HepG2 (cell line): ENCODE measurements around the gene ACAT2. TPM values are rescaled to one million over a fixed set of nuclear protein-coding genes. Genes with fewer than 3 reads are reported as not detected.
"Not testable (repeated sequence)": the region's sequence is repeated elsewhere in the genome, so short reads cannot be mapped to it uniquely, and the experiment has no call there.

Experiments used
- ATAC-seq: fragments of 200-7000 bp; cut with Tn5 transposase; 3 replicates; pipeline ENCODE4 v1.9.1; 2020; ENCODE audit warnings: mild to moderate bottlenecking, moderate library complexity
- BruUV-seq: library from RNA; stranded (reverse); fragments of 400-500 nt; replicated peaks from 2 replicates; lab custom pipeline; 2021; lab: Mats Ljungman, UMichigan
- CTCF ChIA-PET: fragments of 300-600 bp; formaldehyde crosslinking; extraction: SDS; loops from one replicate; lab custom pipeline; 2021; ENCODE audit warnings: low total read pairs, inconsistent platforms, low intra/inter-chr PET ratio; lab: Yijun Ruan, JAX
- POLR2A ChIA-PET: fragments of 350-600 bp; sonication (Branson Sonifier 250); formaldehyde crosslinking; loops from one replicate; lab custom pipeline; 2020; ENCODE audit warnings: antibody characterized with exemption, inconsistent platforms; lab: Yijun Ruan, JAX
- DNase-seq: peaks from one replicate; pipeline ENCODE4 v3.0.0-alpha.2; 2015; ENCODE audit warnings: low spot score
- FAIRE-seq: peaks from 3 replicates; lab custom pipeline; 2011; peaks lifted over from hg19 to GRCh38; lab: Jason Lieb, UNC
- H2AFZ ChIP-seq: one replicate; pipeline ENCODE4 v1.6.1; 2011; ENCODE audit warnings: low read length, inconsistent platforms
- H3K27ac ChIP-seq: fragments of 300-600 bp; 3 replicates; pipeline ENCODE4 v1.8.0; 2011; ENCODE audit warnings: mixed run types, mild to moderate bottlenecking, mixed read lengths, low read length, inconsistent platforms; ENCODE audit not compliant: insufficient read depth; ENCODE audit errors: extremely low read length
- H3K27me3 ChIP-seq, 2 experiments: fragments of 200-600 bp in 1 of 2; 2 replicates in 1 of 2; 3 replicates in 1 of 2; pipeline versions ENCODE4 v1.6.0 to v1.8.0; 2011; ENCODE audit warnings: low read length in 2 of 2, mild to moderate bottlenecking in 2 of 2, moderate library complexity in 2 of 2, inconsistent platforms in 1 of 2; ENCODE audit not compliant: insufficient read depth in 2 of 2, control insufficient read depth in 1 of 2
- H3K36me3 ChIP-seq, 2 experiments: fragments of 200-600 bp in 1 of 2; replicated peaks in 1 of 2; 2 replicates in 1 of 2; 3 replicates in 1 of 2; pipeline versions ENCODE4 v1.5.1 to v1.8.0; 2011; ENCODE audit warnings: low read length in 2 of 2, inconsistent platforms in 1 of 2; ENCODE audit not compliant: insufficient read depth in 2 of 2, control insufficient read depth in 1 of 2
- H3K4me1 ChIP-seq: 2 replicates; pipeline ENCODE4 v1.5.1; 2012; ENCODE audit warnings: low read length, inconsistent platforms; ENCODE audit not compliant: insufficient read depth
- H3K4me2 ChIP-seq: 2 replicates; pipeline ENCODE4 v1.6.0; 2011; ENCODE audit warnings: low read depth, low read length, inconsistent platforms
- H3K4me3 ChIP-seq, 3 experiments: fragments of 200-600 bp in 1 of 3; sonication (generic), shearing (Covaris generic) in 1 of 3; replicated peaks in 1 of 3; 2 replicates each; pipeline ENCODE4 v1.5.1; 2011 to 2016; ENCODE audit warnings: low read length in 3 of 3, inconsistent platforms in 2 of 3, low read depth in 2 of 3, mild to moderate bottlenecking in 2 of 3, control low read depth in 1 of 3, mixed read lengths in 1 of 3; ENCODE audit not compliant: insufficient read depth in 1 of 3
- H3K79me2 ChIP-seq: one replicate; pipeline ENCODE4 v1.6.1; 2011; ENCODE audit warnings: low read length, inconsistent platforms; ENCODE audit not compliant: insufficient read depth
- H3K9ac ChIP-seq: 2 replicates; pipeline ENCODE4 v1.6.0; 2011; ENCODE audit warnings: mild to moderate bottlenecking, low read depth, low read length, inconsistent platforms; ENCODE audit not compliant: insufficient read depth
- H3K9me3 ChIP-seq: 2 replicates; pipeline ENCODE4 v1.5.1; 2012; ENCODE audit warnings: mild to moderate bottlenecking, low read length
- H4K20me1 ChIP-seq: 2 replicates; pipeline ENCODE4 v1.6.0; 2011; ENCODE audit warnings: inconsistent platforms, mild to moderate bottlenecking, low read length, moderate library complexity; ENCODE audit not compliant: insufficient read depth
- MYNN ChIP-seq: sonication (generic); formaldehyde crosslinking; IDR thresholded peaks from 2 replicates; pipeline ENCODE4 v1.4.0; 2020; ENCODE audit warnings: mild to moderate bottlenecking, low read depth, missing genetic modification reagents
- WGBS: methylation state at CpG from one replicate; pipeline ENCODE4 v1.1.6; 2017; ENCODE audit warnings: low lambda C conversion rate; 5-methylcytosine and 5-hydroxymethylcytosine counted together
- in situ Hi-C: cut with HindIII; loops from 2 replicates; pipeline ENCODE4 v1.10.0; 2017; ENCODE audit warnings: low pct_unique_long_range_greater_than_20kb; ENCODE audit not compliant: extremely low pct_ligation_motif_present
- intact Hi-C: fragments of 100-400 bp; cut with micrococcal nuclease; formaldehyde crosslinking; loops from one replicate; pipeline ENCODE4 v1.10.0; 2022; ENCODE audit not compliant: unreplicated experiment
- polyA plus RNA-seq, 8 experiments: library from polyadenylated mRNA; depleted of rRNA in 3 of 8; stranded (reverse) in 7 of 8; unstranded in 1 of 8; fragments of >200 nt; fragmentation: Illumina TruSeq in 4 of 8; extraction: Trizol in 4 of 8; gene quantifications; 2 replicates each; pipeline versions ENCODE4 v1.2.1 to v1.2.3, GENCODE V29; 2011 to 2016; ENCODE audit warnings: low read depth in 4 of 8, missing spikeins in 1 of 8, mixed read lengths in 1 of 8; ENCODE audit not compliant: insufficient read depth in 1 of 8
- total RNA-seq, 5 experiments: library from RNA; depleted of rRNA; stranded (reverse); fragments of >200 nt; fragmentation: Illumina TruSeq; extraction: Trizol; gene quantifications; 2 replicates each; pipeline ENCODE4 v1.2.3, GENCODE V29; 2016; ENCODE audit warnings: low read depth in 1 of 5
- TF ChIP-seq, protein P1 (sequence below): sonication (generic); formaldehyde crosslinking; IDR thresholded peaks from 2 replicates; pipeline ENCODE4 v1.4.0; 2020; ENCODE audit warnings: missing genetic modification reagents
- TF ChIP-seq, protein P2 (sequence below): sonication (generic); formaldehyde crosslinking; IDR thresholded peaks from 2 replicates; pipeline ENCODE4 v1.4.0; 2020; ENCODE audit warnings: missing genetic modification reagents

Gene ACAT2
- total and polyA plus RNA-seq, 2 of the 13 experiments (the other 11 are each of a cell fraction or from before 2014, with no cell fraction given), result 121 to 534 TPM

DNA sequence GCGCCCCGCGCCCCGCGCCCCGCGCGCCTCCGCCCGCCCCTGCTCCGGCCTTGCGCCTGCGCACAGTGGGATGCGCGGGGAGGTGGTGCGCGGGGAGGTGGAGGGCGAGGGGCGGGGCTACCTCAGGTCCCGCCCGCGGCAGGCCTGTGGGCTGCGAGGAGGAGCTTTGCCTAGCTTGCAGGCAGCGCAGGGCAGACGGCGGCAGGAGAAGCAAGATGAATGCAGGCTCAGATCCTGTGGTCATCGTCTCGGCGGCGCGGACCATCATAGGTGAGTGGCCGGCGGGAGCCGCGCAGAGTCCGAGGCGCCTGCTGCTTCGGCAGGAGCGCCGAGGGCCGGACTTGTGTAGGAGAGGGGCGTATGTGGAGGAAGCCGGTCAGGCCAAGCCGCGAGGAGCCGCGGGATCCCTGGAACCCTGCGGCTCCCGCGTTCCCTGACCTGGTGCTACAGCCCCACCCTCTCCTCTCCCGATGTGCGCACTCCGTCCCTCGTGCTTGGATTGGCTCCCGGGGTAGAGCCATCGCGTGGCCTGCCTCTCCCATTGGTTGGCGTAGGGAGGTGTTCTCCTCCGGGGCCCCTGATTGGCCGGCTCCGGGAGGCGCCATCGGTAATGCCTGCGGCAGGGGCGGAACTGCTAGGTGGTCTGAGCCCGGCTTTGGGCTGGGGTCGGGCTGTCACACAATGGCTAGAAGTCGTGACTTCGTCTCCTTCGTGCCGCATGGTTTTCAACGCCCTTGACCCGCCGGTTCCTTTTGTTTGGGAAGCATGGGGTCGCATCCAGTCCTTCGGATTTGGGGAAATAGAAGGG lies at the start of gene ACAT2 (continued):
- TF ChIP-seq, protein P1, sequence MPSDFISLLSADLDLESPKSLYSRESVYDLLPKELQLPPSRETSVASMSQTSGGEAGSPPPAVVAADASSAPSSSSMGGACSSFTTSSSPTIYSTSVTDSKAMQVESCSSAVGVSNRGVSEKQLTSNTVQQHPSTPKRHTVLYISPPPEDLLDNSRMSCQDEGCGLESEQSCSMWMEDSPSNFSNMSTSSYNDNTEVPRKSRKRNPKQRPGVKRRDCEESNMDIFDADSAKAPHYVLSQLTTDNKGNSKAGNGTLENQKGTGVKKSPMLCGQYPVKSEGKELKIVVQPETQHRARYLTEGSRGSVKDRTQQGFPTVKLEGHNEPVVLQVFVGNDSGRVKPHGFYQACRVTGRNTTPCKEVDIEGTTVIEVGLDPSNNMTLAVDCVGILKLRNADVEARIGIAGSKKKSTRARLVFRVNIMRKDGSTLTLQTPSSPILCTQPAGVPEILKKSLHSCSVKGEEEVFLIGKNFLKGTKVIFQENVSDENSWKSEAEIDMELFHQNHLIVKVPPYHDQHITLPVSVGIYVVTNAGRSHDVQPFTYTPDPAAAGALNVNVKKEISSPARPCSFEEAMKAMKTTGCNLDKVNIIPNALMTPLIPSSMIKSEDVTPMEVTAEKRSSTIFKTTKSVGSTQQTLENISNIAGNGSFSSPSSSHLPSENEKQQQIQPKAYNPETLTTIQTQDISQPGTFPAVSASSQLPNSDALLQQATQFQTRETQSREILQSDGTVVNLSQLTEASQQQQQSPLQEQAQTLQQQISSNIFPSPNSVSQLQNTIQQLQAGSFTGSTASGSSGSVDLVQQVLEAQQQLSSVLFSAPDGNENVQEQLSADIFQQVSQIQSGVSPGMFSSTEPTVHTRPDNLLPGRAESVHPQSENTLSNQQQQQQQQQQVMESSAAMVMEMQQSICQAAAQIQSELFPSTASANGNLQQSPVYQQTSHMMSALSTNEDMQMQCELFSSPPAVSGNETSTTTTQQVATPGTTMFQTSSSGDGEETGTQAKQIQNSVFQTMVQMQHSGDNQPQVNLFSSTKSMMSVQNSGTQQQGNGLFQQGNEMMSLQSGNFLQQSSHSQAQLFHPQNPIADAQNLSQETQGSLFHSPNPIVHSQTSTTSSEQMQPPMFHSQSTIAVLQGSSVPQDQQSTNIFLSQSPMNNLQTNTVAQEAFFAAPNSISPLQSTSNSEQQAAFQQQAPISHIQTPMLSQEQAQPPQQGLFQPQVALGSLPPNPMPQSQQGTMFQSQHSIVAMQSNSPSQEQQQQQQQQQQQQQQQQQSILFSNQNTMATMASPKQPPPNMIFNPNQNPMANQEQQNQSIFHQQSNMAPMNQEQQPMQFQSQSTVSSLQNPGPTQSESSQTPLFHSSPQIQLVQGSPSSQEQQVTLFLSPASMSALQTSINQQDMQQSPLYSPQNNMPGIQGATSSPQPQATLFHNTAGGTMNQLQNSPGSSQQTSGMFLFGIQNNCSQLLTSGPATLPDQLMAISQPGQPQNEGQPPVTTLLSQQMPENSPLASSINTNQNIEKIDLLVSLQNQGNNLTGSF (CRISPR knock-in tag), result no peak; the same call in 1 of the 2 replicates
- TF ChIP-seq, protein P2, sequence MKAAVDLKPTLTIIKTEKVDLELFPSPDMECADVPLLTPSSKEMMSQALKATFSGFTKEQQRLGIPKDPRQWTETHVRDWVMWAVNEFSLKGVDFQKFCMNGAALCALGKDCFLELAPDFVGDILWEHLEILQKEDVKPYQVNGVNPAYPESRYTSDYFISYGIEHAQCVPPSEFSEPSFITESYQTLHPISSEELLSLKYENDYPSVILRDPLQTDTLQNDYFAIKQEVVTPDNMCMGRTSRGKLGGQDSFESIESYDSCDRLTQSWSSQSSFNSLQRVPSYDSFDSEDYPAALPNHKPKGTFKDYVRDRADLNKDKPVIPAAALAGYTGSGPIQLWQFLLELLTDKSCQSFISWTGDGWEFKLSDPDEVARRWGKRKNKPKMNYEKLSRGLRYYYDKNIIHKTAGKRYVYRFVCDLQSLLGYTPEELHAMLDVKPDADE, result 0 out of 2 replicates have a peak, but pooled peaks have one; percentile 63
- no peak; the same call in 1 of the 2 replicates for TF ChIP-seq MYNN

DNA sequence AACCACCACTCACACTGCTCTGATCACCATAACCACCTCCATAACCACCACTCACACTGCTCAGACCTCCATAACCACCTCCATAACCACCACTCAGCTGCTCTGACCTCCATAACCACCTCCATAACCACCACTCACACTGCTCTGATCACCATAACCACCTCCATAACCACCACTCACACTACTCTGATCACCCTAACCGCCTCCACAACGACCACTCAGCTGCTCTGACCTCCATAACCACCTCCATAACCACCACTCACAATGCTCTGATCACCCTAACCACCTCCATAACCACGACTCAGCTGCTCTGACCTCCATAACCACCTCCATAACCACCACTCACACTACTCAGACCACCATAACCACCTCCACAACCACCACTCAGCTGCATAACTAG lies 49.5 kb upstream of the ACAT2 start:
- H3K79me2 ChIP-seq, BruUV-seq, FAIRE-seq, H3K9ac ChIP-seq, H4K20me1 ChIP-seq, H3K4me2 ChIP-seq, DNase-seq, ATAC-seq, H3K9me3 ChIP-seq, in situ Hi-C loops, CTCF ChIA-PET, H3K27me3 ChIP-seq, H3K36me3 ChIP-seq, H3K4me1 ChIP-seq, intact Hi-C loops, H2AFZ ChIP-seq, H3K27ac ChIP-seq, H3K4me3 ChIP-seq: not testable (repeated sequence)
- POLR2A ChIA-PET, result interaction anchor here (1.9 kb wide), 1 partner anchor 21 kb away, joined by 4 read pairs; no protein-coding TSS in a partner anchor
- WGBS, result 81% methylated on average over 3 of the region's 3 CpGs
